HG03571 (cell line): ENCODE results near the gene MAFF.

Source experiments
- ATAC-seq: cut with Tn5 transposase; IDR thresholded peaks from one replicate; pipeline ENCODE4 v1.9.1; 2021; ENCODE audit not compliant: unreplicated experiment

The MAFF gene

DNA sequence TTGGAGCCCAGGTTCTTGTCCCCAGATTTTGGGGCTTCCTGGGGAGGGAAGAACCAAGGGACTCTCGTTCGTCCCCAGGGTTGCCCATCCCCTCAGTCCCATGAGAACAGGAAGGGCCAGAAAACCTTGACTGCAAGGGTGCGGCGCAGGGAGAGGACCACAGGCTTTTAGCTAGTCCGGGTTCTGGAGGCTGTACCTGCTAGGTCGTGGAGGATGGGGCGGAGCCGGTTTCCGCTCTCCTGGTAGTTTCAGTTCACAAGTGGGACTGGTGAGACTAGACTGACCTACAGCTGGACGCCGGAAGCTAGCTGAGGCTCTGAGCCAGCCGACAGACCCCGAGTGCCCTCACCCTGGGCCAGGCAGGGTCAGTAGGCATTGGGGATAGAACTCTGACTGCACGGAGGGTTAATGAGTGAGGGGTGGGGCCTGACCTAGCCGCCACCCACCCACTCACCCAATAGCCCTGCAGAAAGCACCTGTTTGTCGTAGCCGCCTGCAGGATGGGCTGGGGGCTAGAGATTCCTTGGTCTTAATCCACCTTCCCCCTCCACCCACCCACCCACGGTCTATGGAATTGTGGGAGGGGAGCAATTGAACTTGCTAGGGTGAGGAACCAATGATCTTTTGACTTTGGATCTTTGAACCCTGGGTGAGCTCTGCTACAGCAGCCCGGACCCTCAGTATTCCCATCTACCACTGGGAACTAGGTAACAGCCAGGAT, 1.5 kb downstream of the MAFF start:
- ATAC-seq, result no peak

DNA sequence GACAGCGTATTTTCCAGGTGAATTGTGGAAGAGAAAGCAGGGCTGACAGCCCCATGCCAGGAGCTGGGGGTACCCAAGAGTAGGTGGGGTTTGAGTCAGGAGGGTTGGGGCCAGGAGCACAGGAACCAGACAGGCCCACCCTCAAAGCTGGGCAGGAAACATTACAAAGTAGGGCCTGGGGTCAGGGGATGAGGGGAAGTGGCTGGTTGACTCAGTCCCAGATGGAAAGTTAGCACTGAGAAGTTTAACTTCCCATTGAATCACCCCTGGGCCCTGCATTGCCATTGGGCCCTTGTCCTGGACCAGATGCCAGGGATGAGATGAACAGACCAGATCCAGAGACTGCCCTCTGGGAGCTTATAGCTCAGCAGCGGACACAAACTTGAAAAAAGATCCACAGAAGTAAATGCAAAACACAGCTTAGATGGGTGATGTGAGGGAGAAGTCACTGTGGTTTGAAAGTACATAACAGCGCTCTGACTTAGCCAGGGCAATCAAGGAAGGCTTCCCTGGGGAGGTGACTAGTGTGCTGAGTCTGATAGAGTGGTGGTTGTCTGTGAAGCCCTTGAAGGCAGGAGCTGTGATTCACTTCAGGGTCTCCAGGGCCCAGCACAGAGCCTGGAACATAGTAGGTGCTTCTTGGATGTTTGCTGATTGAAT, 2.2 kb downstream of the MAFF start:
- ATAC-seq, result no peak

DNA sequence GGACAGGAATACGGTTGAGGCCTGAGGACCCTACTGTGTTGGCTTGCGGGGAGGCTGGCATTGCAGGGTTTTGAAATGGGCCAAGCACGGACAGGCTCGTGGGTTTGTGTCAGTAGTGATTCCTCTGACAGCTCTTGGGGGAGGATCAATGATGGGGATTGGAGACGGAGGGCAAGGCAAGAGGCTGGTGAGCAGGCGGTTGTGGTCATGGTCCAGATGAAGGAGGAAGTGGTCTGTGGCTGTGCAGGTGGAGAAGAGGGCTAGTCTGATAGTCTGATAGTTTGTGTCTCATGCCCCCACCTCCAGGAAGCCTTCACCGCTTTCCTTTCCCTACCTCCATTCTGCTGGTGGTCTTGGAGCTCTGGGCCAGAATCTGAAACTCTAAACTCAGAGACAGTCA, 3.0 kb downstream of the MAFF start:
- no peak for ATAC-seq

DNA sequence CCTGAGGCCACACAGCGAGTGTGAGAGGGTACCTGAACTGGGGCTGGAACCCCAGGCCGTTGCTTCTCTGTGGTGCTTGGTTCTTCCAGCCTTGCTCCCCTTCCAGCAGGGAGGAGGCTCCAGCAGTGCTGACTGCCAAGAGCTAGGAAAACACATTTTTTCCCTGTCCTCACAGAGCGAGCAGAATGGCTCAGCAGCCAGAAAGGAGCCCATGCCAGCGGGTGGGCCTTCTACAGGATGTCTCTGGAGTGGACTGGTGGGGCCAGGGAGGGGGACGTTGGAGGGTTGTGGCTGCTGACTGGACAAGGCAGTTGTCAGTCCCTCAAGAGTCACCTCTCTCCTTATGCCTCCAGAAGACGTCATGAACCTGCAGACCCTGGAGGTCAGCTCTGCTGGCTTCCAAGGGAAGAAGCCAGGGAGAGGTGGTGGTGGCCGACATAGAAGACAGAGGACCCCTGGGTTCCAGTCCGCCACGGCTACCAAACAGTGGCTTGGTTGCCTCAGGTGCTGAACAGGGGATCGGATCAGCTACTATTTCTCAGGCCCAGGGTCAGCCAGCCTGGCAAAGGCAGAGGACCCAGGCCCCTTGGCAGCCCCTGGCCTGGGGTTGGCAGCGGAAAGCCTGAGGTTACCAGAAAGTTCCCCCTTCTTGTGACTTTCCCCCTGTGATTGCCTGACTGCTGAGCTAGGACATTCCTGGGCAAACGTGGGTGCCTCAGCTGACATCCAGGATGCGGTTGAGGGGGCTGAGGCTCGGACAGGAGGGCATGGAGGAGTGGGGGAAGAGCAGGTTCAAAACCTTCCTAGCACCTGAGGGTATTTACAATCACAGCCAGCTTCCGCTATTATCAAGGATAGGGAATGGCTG, 3.7 kb downstream of the MAFF start:
- no peak for ATAC-seq

DNA sequence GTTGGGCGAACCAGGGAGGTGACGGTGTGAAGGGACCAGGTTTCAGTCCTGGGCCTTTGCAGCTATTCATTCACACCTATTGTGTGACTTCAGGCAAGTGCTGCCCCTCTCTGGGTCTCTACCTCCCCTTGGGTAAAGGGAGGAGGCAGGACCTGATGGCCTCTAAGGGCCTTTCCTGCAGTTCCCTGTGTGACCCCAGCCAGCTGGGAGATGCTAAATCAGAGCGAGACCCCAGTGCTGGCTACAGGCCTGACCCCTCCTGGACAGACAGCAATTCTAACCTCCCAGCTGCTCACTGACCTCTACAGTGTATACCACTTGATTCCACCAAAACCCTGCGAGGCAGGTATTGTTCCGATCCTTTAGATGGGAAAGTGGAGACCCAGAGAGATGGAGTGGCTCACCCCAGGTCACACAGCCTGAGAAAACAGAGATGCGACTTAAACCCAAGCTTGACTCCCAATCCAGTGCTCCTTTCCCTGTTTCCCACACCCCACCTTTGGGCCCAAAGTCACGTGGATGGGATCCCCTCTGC, 6.2 kb downstream of the MAFF start:
- ATAC-seq, result no peak

DNA sequence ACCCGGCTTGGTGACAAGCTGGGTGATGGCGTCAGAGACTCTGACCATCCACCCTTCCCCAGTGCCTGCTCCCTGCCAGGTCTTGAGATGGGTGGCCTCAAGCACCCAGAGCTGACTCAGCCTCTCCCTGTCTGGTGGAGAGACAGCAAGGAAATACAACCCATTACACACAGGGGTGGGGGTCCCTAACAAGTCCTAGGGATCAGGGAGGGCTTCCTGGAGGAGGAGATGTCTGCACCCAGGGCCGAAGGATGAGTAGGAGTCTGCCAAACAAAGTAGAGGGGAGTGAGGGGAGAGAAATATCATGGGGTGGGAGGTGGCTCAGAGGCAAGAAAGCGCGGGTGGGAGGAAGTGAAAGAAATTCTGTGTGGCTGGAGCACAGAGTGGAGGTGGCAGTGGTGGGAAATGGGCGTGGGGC, 6.8 kb downstream of the MAFF start:
- ATAC-seq, result no peak

DNA sequence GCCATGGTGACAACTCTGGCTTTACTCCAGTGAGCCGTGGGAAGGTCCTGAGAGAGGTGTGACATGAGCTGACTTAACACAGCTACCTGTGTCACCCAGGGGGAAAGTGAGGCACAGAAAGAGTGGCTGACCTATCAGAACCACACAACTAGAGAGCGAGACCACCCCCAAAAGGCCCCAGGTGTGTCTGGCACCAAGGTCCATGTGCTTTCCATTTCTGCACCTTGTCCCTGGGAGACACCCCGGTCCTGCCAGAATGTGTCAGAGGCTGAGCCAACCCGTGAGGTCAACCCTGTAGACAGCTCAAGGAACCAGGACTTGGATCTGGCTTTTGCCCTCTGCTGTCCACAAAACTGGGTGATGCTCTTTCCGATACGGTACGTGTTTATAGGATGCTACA, 9.8 kb downstream of the MAFF start:
- no peak for ATAC-seq

DNA sequence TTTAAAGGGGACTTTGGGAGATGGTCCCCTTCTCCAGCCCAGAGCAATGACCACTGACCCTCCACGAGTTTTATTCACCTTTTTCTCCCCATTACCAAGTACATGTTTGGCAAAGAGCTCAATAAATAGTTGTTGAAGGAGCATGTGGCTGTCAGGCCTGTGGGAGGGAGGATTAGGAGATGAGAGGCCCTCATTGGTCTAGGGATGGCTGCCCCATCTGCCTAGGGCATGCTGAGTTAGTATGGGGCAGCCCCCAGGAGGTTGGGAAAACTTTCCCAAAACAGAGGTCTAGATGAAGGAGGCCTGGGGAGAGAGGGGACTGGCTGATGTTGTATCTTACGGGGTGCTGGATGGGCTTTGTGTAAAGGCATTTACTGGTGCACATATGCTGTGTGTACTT, 10.6 kb downstream of the MAFF start:
- no peak for ATAC-seq

DNA sequence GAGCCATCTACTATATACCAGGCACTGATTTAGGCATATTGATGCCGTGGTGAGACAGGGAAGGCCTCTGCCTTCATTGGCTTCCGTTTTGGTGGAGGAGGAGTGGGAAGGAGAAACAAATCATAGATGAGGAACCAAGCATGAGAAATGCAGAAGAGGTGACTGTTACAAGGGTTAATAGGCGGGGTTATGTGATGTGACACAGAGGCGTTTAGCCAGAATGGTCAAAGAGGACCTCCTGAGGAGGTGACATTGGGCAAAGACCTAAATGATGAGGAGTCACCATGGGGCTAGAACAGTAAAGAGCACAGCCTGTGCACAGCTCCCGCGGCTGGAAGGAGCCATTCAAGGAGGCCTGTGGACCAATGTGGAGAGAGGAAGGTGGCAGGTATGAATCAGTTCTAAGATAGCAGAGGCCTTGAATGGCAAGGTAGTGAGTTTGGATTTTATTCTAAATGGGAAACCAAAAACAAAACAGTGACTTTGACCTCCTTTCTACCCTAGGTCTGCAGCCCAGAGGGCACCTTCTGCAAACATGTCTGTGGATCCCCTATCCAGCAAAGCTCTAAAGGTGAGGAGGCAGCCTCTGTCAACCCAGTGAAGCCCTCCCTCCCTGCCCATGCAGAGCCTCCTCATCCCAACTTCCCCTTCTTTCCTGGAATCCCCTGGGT, 11.7 kb downstream of the MAFF start:
- no peak for ATAC-seq

DNA sequence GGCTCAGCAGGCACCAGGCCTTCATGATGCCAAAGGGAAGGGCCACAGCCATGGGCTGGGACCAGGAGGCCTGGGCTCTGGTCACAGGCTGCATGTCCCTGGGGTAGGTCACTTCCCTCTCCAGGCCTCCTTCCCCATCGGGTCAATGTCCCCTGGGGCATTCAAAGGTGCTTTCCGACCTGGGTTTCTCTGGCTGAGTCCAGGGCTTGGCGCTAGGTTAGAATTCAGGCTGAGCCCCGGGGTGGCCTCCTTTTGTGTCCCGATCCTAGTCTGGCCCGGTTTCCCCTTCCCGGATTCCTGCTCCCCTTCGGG, 12.2 kb downstream of the MAFF start:
- ATAC-seq, result no peak

DNA sequence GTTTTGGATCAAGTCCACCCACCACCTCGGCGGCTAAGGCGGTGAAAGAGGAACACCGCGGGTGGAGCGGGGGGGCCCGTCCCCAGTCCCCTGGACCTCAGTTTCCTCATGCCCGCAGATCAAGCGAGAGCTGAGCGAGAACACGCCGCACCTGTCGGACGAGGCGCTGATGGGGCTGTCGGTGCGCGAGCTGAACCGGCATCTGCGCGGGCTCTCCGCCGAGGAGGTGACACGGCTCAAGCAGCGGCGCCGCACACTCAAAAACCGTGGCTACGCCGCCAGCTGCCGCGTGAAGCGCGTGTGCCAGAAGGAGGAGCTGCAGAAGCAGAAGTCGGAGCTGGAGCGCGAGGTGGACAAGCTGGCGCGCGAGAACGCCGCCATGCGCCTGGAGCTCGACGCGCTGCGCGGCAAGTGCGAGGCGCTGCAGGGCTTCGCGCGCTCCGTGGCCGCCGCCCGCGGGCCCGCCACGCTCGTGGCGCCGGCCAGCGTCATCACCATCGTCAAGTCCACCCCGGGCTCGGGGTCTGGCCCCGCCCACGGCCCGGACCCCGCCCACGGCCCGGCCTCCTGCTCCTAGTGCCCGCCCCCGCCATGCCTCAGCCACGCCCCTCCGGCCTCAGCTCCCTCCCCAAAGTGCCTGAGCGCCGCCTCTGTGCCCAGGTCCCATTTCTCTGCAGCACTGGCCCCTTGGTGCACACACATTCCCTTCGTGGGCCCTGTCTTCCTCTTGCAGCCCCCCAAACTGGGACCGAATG, 12.7 kb downstream of the MAFF start:
- peak; percentile 51 for ATAC-seq

DNA sequence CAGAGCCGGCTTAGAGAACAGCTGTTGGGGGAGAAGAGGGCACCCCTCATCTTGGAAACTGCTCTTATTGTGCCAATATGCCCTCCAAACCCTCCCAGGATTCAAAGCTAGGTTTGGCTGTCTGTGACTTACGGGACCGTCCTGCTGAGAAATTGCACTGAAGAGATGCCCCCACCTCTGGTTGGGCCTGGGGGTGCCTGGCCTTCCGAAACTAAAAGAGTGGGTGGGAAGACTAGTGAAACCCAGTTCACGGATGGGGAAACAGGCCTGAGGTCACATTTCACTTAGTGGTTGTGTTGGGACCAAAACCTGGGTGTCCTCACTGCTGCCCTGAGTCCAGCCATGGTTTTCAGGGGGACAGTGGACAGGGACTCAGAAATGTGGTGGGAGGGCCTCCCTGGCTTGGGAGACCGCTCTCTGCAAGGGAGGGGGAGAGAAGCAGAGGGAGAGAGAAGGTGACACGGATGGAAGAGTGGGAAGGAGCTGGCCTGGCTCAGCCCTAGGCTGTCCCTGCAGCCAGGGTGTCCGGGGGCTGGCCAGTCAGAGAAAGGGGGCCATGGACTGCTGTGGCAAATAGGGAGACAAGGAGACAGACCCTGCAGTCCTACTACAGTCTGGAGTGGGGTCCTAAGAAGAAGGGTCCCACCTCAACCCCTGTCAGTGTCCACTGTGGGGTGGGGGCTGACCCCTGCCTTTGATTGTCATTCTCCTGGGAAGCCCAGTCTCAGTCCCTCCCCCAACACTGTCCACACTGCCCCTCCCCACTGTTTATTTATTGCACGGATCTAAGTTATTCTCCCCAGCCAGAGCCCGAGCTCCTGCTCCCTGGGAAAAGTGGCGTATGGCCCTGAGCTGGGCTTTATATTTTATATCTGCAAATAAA, 13.6 kb downstream of the MAFF start:
- ATAC-seq, result no peak

DNA sequence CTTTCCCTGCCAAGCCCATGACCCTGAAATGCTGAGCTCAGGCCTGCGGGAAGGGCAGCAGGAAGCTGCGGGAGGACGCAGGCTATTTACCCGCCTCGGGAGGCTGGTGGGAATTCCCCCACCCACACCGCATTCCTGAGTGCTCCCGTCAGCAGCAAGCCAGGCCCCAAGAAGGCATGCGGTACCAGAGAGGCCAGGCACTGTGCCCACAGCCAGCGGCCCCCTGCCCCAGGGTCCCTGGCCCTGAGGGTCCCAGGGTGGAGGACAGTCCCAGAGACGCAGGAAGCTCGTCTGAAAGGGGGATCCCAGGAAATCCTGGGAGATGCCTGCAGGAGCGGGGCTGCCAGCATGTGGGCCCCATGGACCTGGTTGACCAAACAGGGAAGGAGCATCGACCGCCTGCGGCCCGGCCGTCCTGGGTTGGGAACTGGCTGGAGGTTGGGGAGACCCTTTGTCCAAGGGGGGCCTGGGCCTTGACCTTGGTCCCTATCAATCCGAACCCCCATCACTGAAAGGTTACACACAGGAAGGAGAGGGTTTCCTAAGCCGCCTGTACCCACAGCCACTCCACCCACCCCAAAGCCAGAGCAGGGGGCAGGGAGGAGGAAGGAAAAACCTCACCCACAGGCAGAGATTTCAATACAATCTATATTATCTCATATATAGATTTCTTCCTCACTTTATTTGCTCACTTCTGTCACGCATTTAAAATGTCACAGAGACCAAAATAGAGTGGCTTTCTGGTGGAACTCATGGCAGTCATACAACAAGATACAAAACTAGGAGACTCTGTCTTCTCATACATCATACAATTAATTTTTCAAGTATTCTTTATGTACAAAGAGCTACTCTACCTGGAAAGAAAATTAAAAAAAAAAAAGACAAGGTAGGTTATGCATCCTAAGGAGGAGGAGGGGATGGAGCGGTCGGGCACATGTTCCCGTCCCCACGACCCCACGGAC, 17.1 kb downstream of the MAFF start:
- no peak for ATAC-seq

DNA sequence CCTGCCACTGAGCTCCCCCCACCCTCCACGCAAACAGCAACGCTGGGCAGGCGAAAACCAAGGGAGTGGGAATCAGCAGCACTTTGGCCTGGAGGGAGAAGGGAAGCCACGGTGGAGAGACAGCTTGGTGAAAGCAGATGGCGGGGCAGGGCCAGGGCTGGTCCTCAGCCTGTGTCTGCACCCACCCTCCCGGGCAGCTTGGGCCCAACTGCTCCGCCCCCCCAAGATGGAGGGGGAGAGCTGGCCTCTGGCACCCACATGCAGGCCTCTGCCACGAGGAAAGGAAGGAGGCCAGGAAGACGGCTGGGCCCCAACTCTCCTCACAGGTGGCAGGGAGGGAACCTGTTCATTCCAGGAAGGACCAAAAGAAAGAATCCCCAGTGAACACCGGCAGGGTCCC, 17.8 kb downstream of the MAFF start:
- ATAC-seq, result no peak

DNA sequence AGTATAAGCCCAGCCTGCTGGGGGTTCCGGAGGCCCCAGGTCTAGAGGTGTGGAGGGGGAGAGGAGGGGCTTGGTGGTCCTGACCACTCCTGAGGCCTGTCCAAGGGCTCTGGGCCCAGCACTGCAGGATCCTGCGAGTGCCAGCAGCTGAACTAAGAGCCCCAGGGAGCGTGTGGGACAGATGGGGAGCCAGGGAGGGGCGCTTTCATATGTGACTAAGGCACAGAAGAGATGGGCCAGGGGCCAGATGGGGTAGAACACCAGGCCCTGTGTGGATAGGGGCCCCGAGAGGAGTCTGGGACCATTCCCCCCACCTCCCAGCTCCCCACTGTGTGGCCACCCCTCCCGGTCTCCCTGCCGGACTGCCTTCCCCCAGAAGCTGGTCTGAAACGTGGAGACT, 18.4 kb downstream of the MAFF start:
- no peak for ATAC-seq

DNA sequence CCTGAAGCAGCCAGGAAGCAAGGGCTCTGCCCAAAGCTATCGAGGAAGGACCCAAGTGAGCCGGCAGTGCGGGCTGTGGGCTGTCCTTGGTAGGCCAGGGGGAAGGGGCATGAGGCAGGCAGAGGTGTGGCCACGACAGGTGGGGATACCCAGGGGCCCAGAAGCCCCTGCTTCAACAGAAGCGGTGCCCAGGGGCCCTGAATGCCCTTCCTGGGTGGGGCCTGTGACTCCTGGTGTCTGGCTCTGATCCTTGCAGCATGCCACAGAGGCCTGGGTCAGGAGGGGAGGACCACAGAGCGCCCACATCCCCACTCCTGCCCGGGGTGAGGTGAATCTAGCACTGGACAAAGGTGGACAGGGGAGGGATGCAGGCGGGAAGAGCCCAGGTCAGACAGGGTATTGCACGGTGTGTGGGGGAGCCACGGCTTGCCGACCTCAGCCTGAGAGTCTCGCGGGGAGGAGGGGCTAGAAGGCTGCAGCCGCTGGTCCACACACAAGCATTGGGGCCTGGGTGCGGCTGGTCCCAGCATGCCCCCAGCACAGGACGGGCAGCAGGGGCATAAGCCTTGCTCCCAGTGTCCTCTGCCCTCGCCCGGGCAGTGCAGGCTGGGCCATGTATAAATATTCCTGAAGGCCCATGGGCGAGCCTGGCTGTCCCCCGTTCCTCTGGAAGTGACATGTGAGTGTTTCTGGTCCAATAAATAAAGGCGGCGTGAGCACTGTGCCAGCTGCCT, 19.0 kb downstream of the MAFF start:
- ATAC-seq, result no peak

DNA sequence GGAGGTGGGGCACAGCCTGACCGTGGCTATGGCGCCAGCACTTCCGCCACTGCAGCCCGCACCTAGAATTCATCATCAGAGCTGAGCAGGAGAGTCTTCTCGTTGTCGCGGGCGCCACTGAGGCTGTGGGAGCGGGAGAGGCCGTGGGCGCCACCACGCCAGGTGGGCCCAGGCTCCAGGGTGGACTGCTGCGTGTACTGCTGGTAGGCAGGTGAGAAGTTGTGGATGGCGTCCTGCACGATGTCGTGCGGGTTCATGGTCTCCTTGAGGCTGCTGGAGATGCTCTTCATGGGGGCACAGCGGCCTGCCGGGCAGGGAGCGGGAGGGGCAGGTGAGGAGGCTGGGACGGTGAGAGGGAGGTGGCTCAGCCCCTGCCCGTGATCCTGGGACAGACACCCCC, 19.6 kb downstream of the MAFF start:
- no peak for ATAC-seq
